HAP-1 (cell line): ENCODE measurements around the gene GSTA2.
"Not testable (repeated sequence)": the region's sequence is repeated elsewhere in the genome, so short reads cannot be mapped to it uniquely, and the experiment has no call there.

ENCODE experiments used
- DNase-seq, 2 experiments: peaks; one replicate each; pipeline ENCODE4 v3.0.0-alpha.2; 2016 to 2020; ENCODE audit warnings: low spot score in 2 of 2
- H3K27me3 ChIP-seq: fragments of 250-450 bp; sonication (Bioruptor Pico); 2 replicates; pipeline ENCODE4 v1.5.1; 2020; ENCODE audit warnings: low read depth, mild to moderate bottlenecking, moderate library complexity
- H3K36me3 ChIP-seq: fragments of 250-450 bp; sonication (Bioruptor Pico); replicated peaks from 2 replicates; pipeline ENCODE4 v1.5.1; 2020; ENCODE audit warnings: mild to moderate bottlenecking
- H3K4me1 ChIP-seq: fragments of 250-450 bp; sonication (Bioruptor Pico); 2 replicates; pipeline ENCODE4 v1.5.1; 2020; ENCODE audit warnings: mild to moderate bottlenecking
- H3K4me3 ChIP-seq: fragments of 250-450 bp; sonication (Bioruptor Pico); 2 replicates; pipeline ENCODE4 v1.5.1; 2020; ENCODE audit warnings: mild to moderate bottlenecking, moderate library complexity
- H3K9me3 ChIP-seq: fragments of 250-450 bp; sonication (Bioruptor Pico); 2 replicates; pipeline ENCODE4 v1.5.1; 2020; ENCODE audit warnings: mild to moderate bottlenecking, moderate library complexity
- in situ Hi-C: fragments of 300-500 bp; cut with MboI; formaldehyde crosslinking; loops from 3 replicates; pipeline ENCODE4 v1.14.3; 2020; ENCODE audit warnings: low sequenced_read_pairs, inconsistent platforms, mixed read lengths

The GSTA2 gene

DNA sequence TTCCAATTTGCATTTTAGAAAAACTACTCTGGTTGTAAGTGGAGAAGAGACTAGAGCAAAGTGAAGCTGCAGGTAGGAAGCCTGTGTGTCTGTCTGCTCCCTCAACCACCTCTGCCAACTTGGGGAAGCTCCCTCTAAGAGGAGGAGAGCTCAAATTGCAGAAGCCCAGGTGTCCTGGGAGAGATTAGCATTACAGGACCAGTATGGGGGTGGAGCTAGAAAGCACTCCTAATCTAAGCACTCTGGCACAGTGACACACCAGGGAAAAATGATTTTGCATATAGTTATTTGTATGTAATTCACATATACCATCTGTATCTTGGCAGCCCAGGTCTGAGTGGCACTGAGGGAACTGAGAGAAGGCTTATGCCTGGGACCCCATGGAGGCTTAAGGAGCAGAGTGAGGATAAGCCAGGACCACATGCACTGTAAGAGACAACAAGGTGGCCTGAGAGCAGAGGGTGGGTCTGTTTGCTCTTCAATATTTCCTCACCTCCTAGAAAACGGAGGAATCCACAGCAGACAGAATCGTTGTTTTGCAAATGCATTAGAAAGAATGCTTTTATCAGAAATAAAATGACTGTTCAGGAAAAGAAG lies 13.6 kb downstream of the GSTA2 start:
- DNase-seq = no peak
- in situ Hi-C loops = no loop called here
- Histone ChIP-seq H3K36me3 (no peaks in the 10 kb centered on the region), H3K4me1 (peaks cover 10% of the 10 kb centered on the region; the same call in 1 of the 2 replicates), H3K27me3 (no peaks in the 10 kb centered on the region), H3K9me3 (no peaks in the 10 kb centered on the region), H3K4me3 (no peak overlapping the region)

DNA sequence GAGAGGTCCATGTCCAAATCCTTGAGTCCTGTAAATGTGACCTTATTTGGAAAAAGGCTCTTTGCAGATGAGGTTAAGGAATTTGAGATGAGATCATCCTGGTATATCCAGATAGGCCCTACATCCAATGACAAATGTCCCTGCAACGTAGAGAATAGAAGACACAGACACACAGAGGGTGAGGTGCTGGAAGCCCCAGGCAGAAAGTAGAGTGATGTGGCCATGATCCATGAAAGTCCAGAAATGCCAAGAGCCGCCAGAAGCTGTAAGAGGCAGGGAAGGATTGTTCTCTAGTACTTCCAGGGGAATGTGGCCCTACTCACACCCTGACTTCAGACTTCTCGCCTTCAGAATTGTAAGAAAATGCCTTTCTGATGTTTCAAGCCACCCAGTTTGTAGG lies 16.0 kb downstream of the GSTA2 start:
- H3K4me1 ChIP-seq = peaks cover 15% of the 10 kb centered on the region
- H3K36me3 ChIP-seq, DNase-seq, in situ Hi-C loops, H3K27me3 ChIP-seq, H3K9me3 ChIP-seq, H3K4me3 ChIP-seq: not testable (repeated sequence)

DNA sequence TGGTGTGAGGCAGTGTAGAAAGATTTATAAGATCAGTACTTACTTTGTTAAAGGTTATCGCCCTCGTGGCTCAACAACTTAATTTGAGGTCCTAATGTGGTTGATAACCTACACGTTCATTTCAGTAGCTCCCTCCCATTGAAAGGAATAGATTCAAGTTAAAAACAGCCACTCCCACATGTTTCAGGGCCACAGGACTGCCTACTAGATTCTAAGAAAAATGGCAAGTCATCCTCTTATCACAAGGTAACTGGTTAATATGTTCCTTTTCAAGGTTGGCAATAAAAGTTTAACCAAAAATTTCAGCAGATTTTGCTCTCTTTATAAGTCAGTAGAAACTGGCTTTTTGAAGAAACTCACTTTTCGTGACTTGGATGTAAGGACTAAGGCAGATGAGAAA lies 17.1 kb downstream of the GSTA2 start:
- peaks cover 17% of the 10 kb centered on the region for H3K4me1 ChIP-seq
- no peaks in the 10 kb centered on the region for H3K36me3 ChIP-seq
- H3K9me3 ChIP-seq = no peaks in the 10 kb centered on the region
- in situ Hi-C loops = no loop called here
- no peak overlapping the region for H3K4me3 ChIP-seq
- no peak for DNase-seq
- no peaks in the 10 kb centered on the region for H3K27me3 ChIP-seq

DNA sequence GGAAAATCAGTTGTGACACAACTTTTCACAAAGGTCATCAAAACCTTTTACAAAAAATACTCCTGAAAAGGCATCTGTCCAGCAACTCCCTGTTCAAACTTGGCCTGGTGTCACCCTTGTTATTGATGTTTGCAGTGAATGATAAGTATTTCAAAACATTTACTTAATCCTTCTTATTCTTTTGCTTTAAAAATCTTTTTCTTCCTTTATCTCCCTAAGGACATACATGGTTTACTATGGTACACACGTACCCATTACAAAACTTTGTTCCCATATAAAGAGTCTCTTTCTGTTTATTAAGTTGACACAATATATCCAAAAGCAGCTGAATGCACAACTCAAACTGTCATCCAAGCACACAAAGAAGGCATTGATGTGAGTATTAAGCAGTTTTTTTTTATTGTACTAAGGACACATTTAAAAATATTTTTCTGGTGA lies 17.5 kb downstream of the GSTA2 start:
- in situ Hi-C loops = no loop called here
- peak in 1 of 2 experiments; percentile 25 for DNase-seq
- Histone ChIP-seq H3K9me3 (no peaks in the 10 kb centered on the region), H3K4me1 (peaks cover 17% of the 10 kb centered on the region), H3K36me3 (no peaks in the 10 kb centered on the region), H3K4me3 (no peak overlapping the region), H3K27me3 (no peaks in the 10 kb centered on the region)

DNA sequence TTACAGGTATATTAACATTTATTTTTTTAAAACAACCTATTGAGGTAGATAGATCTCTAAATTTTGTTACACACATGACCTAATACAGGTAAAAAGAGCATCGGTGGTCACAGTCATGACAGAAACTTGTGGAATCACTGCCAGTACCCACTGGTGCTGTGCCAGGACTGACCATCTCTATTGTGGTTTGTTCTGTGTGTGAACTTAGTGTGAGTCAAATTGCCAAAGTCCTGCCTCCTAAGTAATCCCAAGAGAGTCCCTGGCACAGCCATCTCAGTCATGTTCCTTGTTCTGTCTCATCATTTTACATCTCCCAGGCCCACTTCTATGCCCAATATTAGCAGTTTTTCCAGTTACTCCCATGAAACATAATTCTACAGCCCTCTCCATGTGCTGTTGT lies 21.4 kb downstream of the GSTA2 start:
- peaks cover 17% of the 10 kb centered on the region for H3K4me1 ChIP-seq
- no peak overlapping the region for H3K4me3 ChIP-seq
- H3K9me3 ChIP-seq = no peaks in the 10 kb centered on the region; the same call in 1 of the 2 replicates
- H3K36me3 ChIP-seq = no peaks in the 10 kb centered on the region
- in situ Hi-C loops = no loop called here
- DNase-seq = no peak
- H3K27me3 ChIP-seq = no peaks in the 10 kb centered on the region

DNA sequence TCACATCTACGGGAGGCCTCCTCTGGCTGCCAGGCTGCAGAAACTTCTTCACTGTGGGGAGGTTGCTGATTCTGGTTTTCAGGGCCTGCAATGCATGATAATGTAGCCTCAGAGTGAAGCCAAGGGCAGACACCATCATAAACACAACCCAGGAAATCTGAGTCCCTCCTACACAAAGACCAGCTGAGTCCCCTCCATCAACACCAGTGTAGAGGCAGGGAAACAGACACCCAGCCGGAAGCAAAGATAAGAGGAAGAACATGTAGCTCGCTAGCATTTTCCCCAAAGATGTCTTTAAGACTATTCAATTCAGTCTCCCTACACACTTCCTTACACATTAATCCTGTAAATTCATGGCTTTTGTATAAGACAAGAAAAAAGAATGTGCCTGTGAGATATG lies 23.6 kb downstream of the GSTA2 start:
- no peaks in the 10 kb centered on the region for H3K36me3 ChIP-seq
- H3K9me3 ChIP-seq = no peaks in the 10 kb centered on the region; the same call in 1 of the 2 replicates
- H3K4me1 ChIP-seq = peaks cover 7% of the 10 kb centered on the region; the same call in 1 of the 2 replicates
- DNase-seq = no peak
- in situ Hi-C loops = no loop called here
- no peaks in the 10 kb centered on the region for H3K27me3 ChIP-seq
- no peak overlapping the region for H3K4me3 ChIP-seq

DNA sequence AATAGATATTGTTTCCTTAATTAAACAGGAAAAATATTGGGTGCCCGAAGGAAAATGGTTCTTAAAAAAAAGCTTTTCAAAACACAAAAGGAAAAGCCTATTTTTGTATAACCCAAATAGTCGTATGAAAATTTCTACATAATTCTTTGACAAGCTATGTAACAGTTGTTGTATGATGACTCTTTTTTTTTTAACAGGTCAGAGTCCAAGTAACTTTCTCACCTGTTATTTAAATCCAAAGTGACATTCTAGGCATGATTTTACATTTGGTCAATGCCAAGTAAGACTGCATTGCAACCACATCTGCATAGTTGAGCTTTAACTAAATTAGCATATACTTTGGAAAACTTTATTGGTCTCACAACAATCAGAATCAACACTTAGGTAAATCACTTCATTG lies 24.1 kb downstream of the GSTA2 start:
- Histone ChIP-seq H3K27me3 (no peaks in the 10 kb centered on the region), H3K9me3 (no peaks in the 10 kb centered on the region; the same call in 1 of the 2 replicates), H3K36me3 (no peaks in the 10 kb centered on the region), H3K4me1 (peaks cover 7% of the 10 kb centered on the region; the same call in 1 of the 2 replicates), H3K4me3 (no peak overlapping the region)
- DNase-seq = no peak
- in situ Hi-C loops = no loop called here

DNA sequence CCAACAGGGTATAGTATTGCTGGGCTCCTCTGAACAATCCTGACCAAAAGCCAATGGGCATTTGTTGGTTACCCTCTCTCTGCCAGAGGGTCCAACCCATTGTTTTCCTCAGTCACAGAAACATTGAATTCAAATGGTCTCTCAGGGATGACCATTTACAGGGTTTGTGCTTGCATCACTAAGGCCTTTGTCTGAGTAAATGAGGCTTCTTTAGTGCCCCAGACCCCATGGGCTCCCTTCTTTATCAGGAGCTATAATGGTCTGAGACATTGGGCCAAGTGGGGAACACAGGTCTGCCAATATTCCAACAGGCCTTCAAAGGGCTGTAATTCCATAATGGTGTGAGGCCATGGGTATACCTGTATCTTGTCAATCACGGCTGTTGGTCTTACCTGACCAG lies 27.1 kb downstream of the GSTA2 start:
- H3K9me3 ChIP-seq = no peaks in the 10 kb centered on the region; the same call in 1 of the 2 replicates
- no peak overlapping the region for H3K4me3 ChIP-seq
- DNase-seq = no peak
- H3K36me3 ChIP-seq = no peaks in the 10 kb centered on the region
- peaks cover 12% of the 10 kb centered on the region for H3K4me1 ChIP-seq
- H3K27me3 ChIP-seq = no peaks in the 10 kb centered on the region
- in situ Hi-C loops = no loop called here

DNA sequence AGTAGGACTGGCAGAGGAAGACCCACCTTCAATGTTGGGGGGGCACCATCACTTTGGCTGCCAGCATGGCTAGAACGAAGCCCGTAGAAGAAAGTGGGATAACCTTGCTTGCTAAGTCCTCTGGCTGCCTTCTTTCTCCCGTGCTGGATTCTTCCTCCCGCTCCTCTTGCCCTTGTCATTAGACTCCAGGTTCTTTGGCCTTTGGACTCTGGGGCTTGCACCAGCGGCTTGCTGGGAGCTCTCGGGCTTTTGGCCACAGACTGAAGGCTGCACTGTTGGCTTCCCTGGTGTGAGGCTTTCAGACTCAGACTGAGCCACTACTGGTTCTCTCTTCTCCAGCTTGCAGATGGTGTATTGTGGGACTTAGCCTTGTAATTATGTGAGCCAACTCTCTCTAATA lies 28.2 kb downstream of the GSTA2 start:
- no peaks in the 10 kb centered on the region for H3K36me3 ChIP-seq
- in situ Hi-C loops = no loop called here
- no peaks in the 10 kb centered on the region for H3K9me3 ChIP-seq
- H3K4me1 ChIP-seq = peaks cover 14% of the 10 kb centered on the region
- no peak for DNase-seq
- H3K27me3 ChIP-seq = no peaks in the 10 kb centered on the region
- H3K4me3 ChIP-seq = no peak overlapping the region

DNA sequence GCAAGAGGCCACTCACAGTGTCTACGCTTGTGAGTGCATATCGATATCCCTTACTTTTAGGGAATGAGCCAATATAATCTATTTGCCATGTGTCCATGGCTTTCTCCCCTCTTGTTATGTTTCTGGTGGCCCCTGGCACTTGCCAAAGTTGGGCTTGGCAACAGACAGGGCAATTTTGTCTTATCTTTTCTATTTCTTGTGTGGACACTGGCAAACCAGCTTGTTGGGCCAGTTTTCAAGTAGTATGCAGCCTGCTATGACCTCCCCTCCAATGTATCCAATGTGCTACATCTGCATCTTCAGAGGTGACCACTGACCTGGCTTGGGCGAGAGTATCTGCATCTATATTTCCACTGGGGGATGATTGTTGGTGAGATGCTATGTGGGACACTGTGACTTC lies 29.2 kb downstream of the GSTA2 start:
- no peak for DNase-seq
- H3K4me1 ChIP-seq = peaks cover 14% of the 10 kb centered on the region
- H3K36me3 ChIP-seq = no peaks in the 10 kb centered on the region
- H3K4me3 ChIP-seq = no peak overlapping the region
- in situ Hi-C loops = no loop called here
- no peaks in the 10 kb centered on the region for H3K9me3 ChIP-seq
- H3K27me3 ChIP-seq = no peaks in the 10 kb centered on the region

DNA sequence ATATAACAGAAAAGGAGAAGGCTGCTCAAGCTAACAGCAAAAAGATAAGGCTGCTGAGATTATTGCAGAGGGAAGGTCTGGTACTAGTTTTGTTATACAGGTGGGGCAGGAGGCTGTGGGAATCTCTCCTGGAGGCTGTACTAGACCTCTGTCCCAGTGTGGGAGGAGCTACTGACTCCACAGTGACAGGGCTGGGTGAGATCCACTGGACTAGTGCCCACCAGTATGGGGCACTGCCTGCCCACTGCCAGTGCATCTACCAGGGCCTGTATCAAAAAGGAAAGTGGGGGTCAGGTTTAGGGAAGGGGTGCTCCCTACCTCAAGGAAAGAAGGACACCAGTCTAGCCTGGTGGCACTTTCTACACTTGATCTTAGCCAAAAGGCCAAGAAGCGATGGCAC lies 30.1 kb downstream of the GSTA2 start:
- no peaks in the 10 kb centered on the region for H3K27me3 ChIP-seq
- H3K4me1 ChIP-seq = peaks cover 14% of the 10 kb centered on the region
- DNase-seq = no peak
- no peaks in the 10 kb centered on the region for H3K36me3 ChIP-seq
- in situ Hi-C loops = no loop called here
- no peak overlapping the region for H3K4me3 ChIP-seq
- H3K9me3 ChIP-seq = no peaks in the 10 kb centered on the region

DNA sequence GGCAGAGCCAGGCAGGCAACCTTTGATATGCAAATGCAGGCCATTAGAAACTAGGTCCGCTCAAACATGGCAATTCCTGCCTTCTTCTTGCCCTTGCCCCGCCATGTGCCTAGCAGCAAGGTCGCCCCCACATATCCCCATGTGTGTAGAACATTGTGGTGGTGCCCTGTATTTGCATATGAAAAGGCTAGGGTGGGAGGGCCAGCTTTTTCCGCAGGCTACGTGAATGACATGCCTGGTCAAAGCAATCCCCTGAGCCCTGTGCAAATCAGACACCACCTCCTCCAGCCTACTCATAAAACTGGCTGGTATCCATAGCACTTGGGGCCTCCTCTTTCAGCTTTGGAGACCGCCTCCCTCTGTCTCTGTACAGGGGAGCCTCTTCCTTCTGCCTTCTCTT lies 31.6 kb downstream of the GSTA2 start:
- Histone ChIP-seq H3K27me3 (no peaks in the 10 kb centered on the region), H3K4me1 (peaks cover 14% of the 10 kb centered on the region), H3K9me3 (no peaks in the 10 kb centered on the region), H3K4me3 (no peak overlapping the region), H3K36me3 (no peaks in the 10 kb centered on the region)
- DNase-seq = peak; percentile 82 to 89
- in situ Hi-C loops = no loop called here

DNA sequence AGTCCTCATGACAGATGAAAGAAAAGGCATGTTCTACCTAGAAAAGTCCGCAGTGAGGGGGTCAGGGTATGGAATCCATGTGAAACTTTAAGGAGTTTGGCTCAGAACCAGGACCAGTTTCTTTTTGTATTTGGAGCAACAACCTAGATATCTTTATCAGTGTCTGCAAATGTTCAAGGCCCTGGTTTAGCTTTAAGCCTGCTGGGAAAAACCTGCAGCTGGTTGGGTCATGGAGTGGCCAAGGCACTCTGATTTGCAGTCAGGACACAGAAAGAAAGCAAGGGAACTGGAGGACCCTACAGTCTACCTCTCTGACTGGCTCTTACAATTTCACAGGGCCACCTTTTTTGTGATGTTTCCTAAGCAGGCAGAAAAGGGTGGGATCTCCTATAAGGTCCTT lies 33.7 kb downstream of the GSTA2 start:
- Histone ChIP-seq H3K4me1 (peaks cover 16% of the 10 kb centered on the region), H3K4me3 (no peak overlapping the region), H3K36me3 (no peaks in the 10 kb centered on the region), H3K9me3 (no peaks in the 10 kb centered on the region), H3K27me3 (no peaks in the 10 kb centered on the region)
- DNase-seq = no peak
- in situ Hi-C loops = loop anchor here (10.0 kb wide), 1 partner anchor 75 kb away; the partner anchor contains the start of gene GSTA1

DNA sequence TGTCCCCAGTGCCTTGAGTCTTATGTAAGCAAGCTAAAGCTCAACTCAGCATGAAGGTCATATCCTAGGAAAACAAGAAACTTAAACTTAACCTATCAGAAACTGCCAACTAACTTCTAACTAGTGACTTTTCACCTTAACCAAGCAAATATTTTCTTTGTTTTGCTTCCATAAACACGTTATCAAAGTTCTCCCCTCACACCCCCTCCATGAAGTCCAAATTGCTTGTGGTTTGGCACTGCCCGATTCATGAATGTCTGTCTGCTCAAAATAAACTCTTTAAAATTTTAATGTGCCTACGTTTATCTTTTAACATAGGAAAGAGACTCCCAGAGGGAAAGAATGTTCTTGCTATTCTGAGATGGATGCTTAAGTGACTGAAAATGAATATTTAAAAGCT lies 34.9 kb downstream of the GSTA2 start:
- no peaks in the 10 kb centered on the region for H3K36me3 ChIP-seq
- H3K9me3 ChIP-seq = no peaks in the 10 kb centered on the region
- no peaks in the 10 kb centered on the region for H3K27me3 ChIP-seq
- peaks cover 17% of the 10 kb centered on the region for H3K4me1 ChIP-seq
- H3K4me3 ChIP-seq = no peak overlapping the region
- in situ Hi-C loops = loop anchor here (10.0 kb wide), 1 partner anchor 76 kb away; the partner anchor contains the start of gene GSTA1
- DNase-seq = no peak

DNA sequence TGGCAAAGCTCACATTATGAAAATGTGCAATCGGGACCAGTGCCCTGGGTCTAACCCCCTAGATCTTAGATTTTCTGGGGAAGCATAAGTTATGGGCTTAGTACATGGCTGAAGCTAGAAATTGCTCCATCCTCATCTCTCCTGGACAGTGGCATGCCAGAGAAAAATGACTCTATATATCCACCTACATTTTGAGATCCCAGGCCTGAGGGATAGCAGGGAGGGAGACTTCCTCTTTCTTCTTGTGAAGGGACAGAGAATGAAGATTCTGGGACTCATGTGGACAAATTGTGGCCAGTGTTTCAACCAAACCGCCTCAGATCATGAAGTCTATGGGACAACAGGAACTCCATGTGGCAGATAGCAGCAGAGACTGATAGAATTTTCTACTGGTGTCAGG lies 35.4 kb downstream of the GSTA2 start:
- no peaks in the 10 kb centered on the region for H3K27me3 ChIP-seq
- in situ Hi-C loops = loop anchor here (10.0 kb wide), 1 partner anchor 77 kb away; the partner anchor contains the start of gene GSTA1
- no peaks in the 10 kb centered on the region for H3K36me3 ChIP-seq
- no peak for DNase-seq
- no peaks in the 10 kb centered on the region for H3K9me3 ChIP-seq
- no peak overlapping the region for H3K4me3 ChIP-seq
- peaks cover 17% of the 10 kb centered on the region for H3K4me1 ChIP-seq
